ENCODE results near the gene SCGB1C1.

- TF ChIP-seq CTCF (IDR thresholded peaks at IDR 0.05) (no peak), POLR2A (IDR thresholded peaks at IDR 0.05) (no peak)
Observed at GRCh38 chr11:240315-240714, 47.4 kb downstream of the SCGB1C1 start.

Data from testis (tissue), 2 donors.